C4-2B (cell line): ENCODE measurements around the gene SULT1A1.

Source experiments
- CTCF ChIP-seq: fragments of 450-650 bp; conservative IDR thresholded peaks from 2 replicates; pipeline ENCODE4 v1.5.1; 2017; ENCODE audit warnings: mild to moderate bottlenecking
- ZFX ChIP-seq: fragments of 450-650 bp; IDR thresholded peaks from 2 replicates; pipeline ENCODE4 v1.6.1; 2017

- TF ChIP-seq CTCF: no peak
- TF ChIP-seq ZFX: no peak
Measured at GRCh38 chr16:28617874-28618273, 8.0 kb upstream of the SULT1A1 start.
